Panc1 (cell line): ENCODE results near the gene STAU1.

Experiments used
- POLR2AphosphoS5 ChIP-seq: IDR thresholded peaks from 2 replicates; pipeline ENCODE4 v1.6.1; 2012; ENCODE audit warnings: mild to moderate bottlenecking, low read depth, low read length, moderate library complexity
- SIN3A ChIP-seq: IDR thresholded peaks from 2 replicates; pipeline ENCODE4 v1.6.1; 2012; ENCODE audit warnings: low read depth, mild to moderate bottlenecking, low read length, moderate library complexity, borderline replicate concordance; ENCODE audit not compliant: insufficient read depth
- TF ChIP-seq, protein P1 (sequence below): fragments of 450-650 bp; IDR thresholded peaks from 2 replicates; pipeline ENCODE4 v1.5.1; 2017; ENCODE audit warnings: mild to moderate bottlenecking
- TF ChIP-seq, protein P2 (sequence below), 2 experiments: IDR thresholded peaks; 2 replicates each; pipeline ENCODE4 v1.6.1; 2011 to 2012; ENCODE audit warnings: low read depth in 2 of 2, control low read depth in 1 of 2, low read length in 1 of 2, mild to moderate bottlenecking in 1 of 2, moderate library complexity in 1 of 2; ENCODE audit not compliant: insufficient read depth in 1 of 2

DNA sequence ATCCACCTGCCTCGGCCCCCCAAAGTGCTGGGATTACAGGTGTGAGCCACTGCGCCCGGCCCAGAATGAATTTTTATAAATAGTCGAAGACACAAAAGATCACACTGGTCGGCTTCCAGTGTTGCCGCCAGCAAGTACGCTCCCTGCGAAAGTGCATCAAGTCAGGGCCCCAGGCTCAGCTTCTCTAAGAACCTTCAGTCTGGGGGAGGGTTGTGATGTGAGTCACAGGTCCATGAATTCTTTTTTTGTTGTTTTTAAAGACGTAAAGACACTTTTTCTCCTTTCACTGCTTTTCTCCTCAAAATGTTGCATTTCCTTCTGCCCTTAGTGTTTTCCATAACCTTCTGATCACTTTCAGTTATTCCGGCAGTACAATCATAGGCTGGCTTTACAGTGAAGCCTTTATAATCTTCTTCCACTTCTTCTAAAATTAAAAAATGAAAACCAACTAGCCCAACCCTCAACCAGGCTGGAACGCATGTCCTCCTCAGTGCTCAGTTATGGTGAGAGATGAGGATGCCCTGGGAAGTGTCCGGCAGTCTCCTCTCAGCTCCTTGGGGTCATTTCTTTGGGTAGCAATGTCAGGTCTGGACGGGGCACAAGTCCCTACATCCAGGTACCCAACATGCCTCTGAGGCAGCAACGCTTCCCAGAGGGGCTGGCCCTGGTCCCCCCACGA lies 75.4 kb downstream of the STAU1 start:
- TF ChIP-seq, protein P1, sequence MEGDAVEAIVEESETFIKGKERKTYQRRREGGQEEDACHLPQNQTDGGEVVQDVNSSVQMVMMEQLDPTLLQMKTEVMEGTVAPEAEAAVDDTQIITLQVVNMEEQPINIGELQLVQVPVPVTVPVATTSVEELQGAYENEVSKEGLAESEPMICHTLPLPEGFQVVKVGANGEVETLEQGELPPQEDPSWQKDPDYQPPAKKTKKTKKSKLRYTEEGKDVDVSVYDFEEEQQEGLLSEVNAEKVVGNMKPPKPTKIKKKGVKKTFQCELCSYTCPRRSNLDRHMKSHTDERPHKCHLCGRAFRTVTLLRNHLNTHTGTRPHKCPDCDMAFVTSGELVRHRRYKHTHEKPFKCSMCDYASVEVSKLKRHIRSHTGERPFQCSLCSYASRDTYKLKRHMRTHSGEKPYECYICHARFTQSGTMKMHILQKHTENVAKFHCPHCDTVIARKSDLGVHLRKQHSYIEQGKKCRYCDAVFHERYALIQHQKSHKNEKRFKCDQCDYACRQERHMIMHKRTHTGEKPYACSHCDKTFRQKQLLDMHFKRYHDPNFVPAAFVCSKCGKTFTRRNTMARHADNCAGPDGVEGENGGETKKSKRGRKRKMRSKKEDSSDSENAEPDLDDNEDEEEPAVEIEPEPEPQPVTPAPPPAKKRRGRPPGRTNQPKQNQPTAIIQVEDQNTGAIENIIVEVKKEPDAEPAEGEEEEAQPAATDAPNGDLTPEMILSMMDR, result no peak
- TF ChIP-seq POLR2AphosphoS5 (no peak), SIN3A (no peak)
- TF ChIP-seq, protein P2, sequence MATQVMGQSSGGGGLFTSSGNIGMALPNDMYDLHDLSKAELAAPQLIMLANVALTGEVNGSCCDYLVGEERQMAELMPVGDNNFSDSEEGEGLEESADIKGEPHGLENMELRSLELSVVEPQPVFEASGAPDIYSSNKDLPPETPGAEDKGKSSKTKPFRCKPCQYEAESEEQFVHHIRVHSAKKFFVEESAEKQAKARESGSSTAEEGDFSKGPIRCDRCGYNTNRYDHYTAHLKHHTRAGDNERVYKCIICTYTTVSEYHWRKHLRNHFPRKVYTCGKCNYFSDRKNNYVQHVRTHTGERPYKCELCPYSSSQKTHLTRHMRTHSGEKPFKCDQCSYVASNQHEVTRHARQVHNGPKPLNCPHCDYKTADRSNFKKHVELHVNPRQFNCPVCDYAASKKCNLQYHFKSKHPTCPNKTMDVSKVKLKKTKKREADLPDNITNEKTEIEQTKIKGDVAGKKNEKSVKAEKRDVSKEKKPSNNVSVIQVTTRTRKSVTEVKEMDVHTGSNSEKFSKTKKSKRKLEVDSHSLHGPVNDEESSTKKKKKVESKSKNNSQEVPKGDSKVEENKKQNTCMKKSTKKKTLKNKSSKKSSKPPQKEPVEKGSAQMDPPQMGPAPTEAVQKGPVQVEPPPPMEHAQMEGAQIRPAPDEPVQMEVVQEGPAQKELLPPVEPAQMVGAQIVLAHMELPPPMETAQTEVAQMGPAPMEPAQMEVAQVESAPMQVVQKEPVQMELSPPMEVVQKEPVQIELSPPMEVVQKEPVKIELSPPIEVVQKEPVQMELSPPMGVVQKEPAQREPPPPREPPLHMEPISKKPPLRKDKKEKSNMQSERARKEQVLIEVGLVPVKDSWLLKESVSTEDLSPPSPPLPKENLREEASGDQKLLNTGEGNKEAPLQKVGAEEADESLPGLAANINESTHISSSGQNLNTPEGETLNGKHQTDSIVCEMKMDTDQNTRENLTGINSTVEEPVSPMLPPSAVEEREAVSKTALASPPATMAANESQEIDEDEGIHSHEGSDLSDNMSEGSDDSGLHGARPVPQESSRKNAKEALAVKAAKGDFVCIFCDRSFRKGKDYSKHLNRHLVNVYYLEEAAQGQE (IDR thresholded peaks at IDR 0.05; ENCODE audit: insufficient read depth in 1 of 2, low read depth in 2 of 2, low read length in 1 of 2), result no peak
